GM23248 (cell line): Measurements from ENCODE around the gene SMYD3. TPM values are rescaled to one million over a fixed set of nuclear protein-coding genes. Genes with fewer than 3 reads are reported as not detected.

Source experiments
- DNase-seq: peaks from one replicate; pipeline ENCODE4 v3.0.0-alpha.2; 2015
- H2AFZ ChIP-seq: fragments of 200-600 bp; sonication (generic); 2 replicates; pipeline ENCODE4 v1.6.1; 2016; ENCODE audit warnings: antibody characterized with exemption
- H3F3A ChIP-seq: fragments of 200-600 bp; sonication (generic); 2 replicates; pipeline ENCODE4 v1.6.1; 2016; ENCODE audit warnings: mild to moderate bottlenecking, antibody characterized with exemption, mixed run types; ENCODE audit not compliant: insufficient read depth
- H3K27ac ChIP-seq: fragments of 200-600 bp; sonication (generic); 2 replicates; pipeline ENCODE4 v1.5.1; 2016; ENCODE audit warnings: mild to moderate bottlenecking
- H3K27me3 ChIP-seq: fragments of 200-600 bp; sonication (generic); replicated peaks from 2 replicates; pipeline ENCODE4 v1.6.1; 2016; ENCODE audit warnings: mild to moderate bottlenecking; ENCODE audit not compliant: insufficient read depth
- H3K36me3 ChIP-seq: fragments of 200-600 bp; sonication (generic); 2 replicates; pipeline ENCODE4 v1.6.1; 2016; ENCODE audit warnings: low read depth, mild to moderate bottlenecking
- H3K4me1 ChIP-seq: fragments of 200-600 bp; sonication (generic); 2 replicates; pipeline ENCODE4 v1.6.1; 2016; ENCODE audit warnings: mild to moderate bottlenecking; ENCODE audit not compliant: insufficient read depth
- H3K4me2 ChIP-seq: fragments of 200-600 bp; sonication (generic); one replicate; pipeline ENCODE4 v1.6.1; 2016; ENCODE audit warnings: mild to moderate bottlenecking; ENCODE audit not compliant: unreplicated experiment
- H3K4me3 ChIP-seq: fragments of 200-600 bp; sonication (generic); 2 replicates; pipeline ENCODE4 v1.5.1; 2016; ENCODE audit warnings: mild to moderate bottlenecking
- H3K79me2 ChIP-seq: fragments of 200-600 bp; sonication (generic); 2 replicates; pipeline ENCODE4 v1.6.1; 2016; ENCODE audit warnings: mild to moderate bottlenecking; ENCODE audit not compliant: insufficient read depth
- H3K9ac ChIP-seq: fragments of 200-600 bp; sonication (generic); 2 replicates; pipeline ENCODE4 v1.6.1; 2016; ENCODE audit warnings: mild to moderate bottlenecking
- H3K9me2 ChIP-seq: fragments of 200-600 bp; sonication (generic); 2 replicates; pipeline ENCODE4 v1.6.1; 2016; ENCODE audit warnings: mixed run types, mild to moderate bottlenecking, moderate library complexity; ENCODE audit not compliant: insufficient read depth
- H3K9me3 ChIP-seq: fragments of 200-600 bp; sonication (generic); one replicate; pipeline ENCODE4 v1.6.1; 2017; ENCODE audit warnings: low read depth
- H4K20me1 ChIP-seq: fragments of 200-600 bp; sonication (generic); 2 replicates; pipeline ENCODE4 v1.6.0; 2016; ENCODE audit not compliant: insufficient read depth
- EZH2 ChIP-seq: fragments of 200-600 bp; sonication (generic); IDR thresholded peaks from 2 replicates; pipeline ENCODE4 v1.6.1; 2018; ENCODE audit warnings: antibody characterized with exemption, mild to moderate bottlenecking; ENCODE audit not compliant: insufficient read depth, poor library complexity, severe bottlenecking
- EZH2phosphoT487 ChIP-seq: fragments of 200-600 bp; sonication (generic); IDR thresholded peaks from 2 replicates; pipeline ENCODE4 v1.6.1; 2018; ENCODE audit warnings: antibody characterized with exemption, moderate library complexity, mild to moderate bottlenecking, low read depth; ENCODE audit not compliant: insufficient read depth
- WGBS, 2 experiments: methylation state at CpG; one replicate each; pipeline ENCODE4 v1.1.6; 2015 to 2017; ENCODE audit warnings: low lambda C conversion rate in 2 of 2, low coverage in 1 of 2; ENCODE audit errors: missing lambda C conversion rate in 2 of 2; 5-methylcytosine and 5-hydroxymethylcytosine counted together
- in situ Hi-C: fragments of 300-500 bp; cut with MboI; formaldehyde crosslinking; loops from 2 replicates; pipeline ENCODE4 v1.15.0; 2020
- polyA plus RNA-seq: library from polyadenylated mRNA; unstranded; fragments of >200 nt; fragmentation: Nextera tagmentation; extraction: Ambion mirVana; gene quantifications from 2 replicates; pipeline ENCODE4 v1.2.1, GENCODE V29; 2016
- total RNA-seq: library from RNA; depleted of rRNA; stranded (reverse); fragments of >200 nt; shearing (Covaris generic); gene quantifications from 2 replicates; pipeline ENCODE4 v1.2.3, GENCODE V29; 2014

The SMYD3 gene
- total and polyA plus RNA-seq, 2 experiments from 2014 or later: 32.1 to 44.8 TPM

DNA sequence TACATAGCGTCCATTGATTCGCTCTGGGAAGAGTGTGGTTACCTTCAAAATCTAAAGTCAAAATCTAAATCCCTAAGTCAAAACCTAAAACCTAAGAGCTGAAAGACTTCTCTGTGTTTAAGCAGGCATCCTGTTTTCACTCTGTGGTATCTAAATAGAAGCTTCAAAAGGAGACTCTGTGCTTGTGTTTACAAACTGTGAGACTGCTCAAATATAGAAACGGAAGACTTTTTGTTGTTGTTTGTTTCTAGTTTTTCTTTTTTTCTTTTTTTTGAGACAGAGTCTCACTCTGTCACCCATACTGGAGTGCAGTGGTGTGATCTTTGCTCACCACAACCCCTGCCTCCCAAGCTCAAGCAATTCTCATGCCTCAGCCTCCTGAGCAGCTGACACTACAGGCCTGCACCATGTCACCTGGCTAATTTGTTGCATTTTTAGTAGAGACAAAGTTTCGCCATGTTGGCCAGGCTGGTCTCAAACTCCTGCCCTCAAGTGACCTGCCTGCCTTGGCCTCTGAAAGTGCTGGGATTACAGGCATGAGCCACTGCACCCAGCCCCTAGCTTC is 425.9 kb downstream of the SMYD3 start:
- no peak for TF ChIP-seq EZH2phosphoT487
- TF ChIP-seq EZH2: no peak
- no peak for DNase-seq
- Histone ChIP-seq H3K27me3 (no peaks in the 10 kb centered on the region), H3K36me3 (no peaks in the 10 kb centered on the region), H3K4me1 (no peaks in the 10 kb centered on the region), H2AFZ (no peak overlapping the region), H4K20me1 (no peaks in the 10 kb centered on the region), H3K79me2 (no peaks in the 10 kb centered on the region), H3K27ac (no peak overlapping the region), H3K4me2 (no peak overlapping the region), H3F3A (no peaks in the 10 kb centered on the region), H3K9me2 (no peaks in the 10 kb centered on the region), H3K4me3 (no peak overlapping the region), H3K9me3 (no peaks in the 10 kb centered on the region), H3K9ac (no peak overlapping the region)
- in situ Hi-C loops: no loop called here
- WGBS, 2 experiments: 97 to 98% methylated on average over 4 of the region's 4 CpGs

DNA sequence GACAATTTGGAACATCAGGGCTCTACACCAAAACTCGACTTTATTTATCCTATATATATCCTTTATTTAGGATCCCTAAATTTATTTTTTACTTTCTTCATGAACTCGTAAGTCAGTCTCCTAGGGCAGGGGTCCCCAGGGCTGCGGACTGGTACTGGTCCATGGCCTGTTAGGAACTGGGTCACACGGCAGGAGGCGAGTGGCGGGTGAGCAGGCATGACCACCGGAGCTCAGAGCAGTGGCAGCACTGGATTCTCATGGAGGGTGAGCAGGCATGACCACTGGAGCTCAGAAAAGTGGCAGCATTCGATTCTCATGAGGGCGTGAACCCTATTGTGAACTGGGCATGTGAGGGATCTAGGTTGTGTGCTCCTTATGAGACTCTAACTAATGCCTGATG is 427.0 kb downstream of the SMYD3 start:
- Histone ChIP-seq H3K9ac (no peak overlapping the region), H3K4me1 (no peaks in the 10 kb centered on the region), H3K27me3 (no peaks in the 10 kb centered on the region), H3F3A (no peaks in the 10 kb centered on the region), H2AFZ (no peak overlapping the region), H3K36me3 (0 out of 2 replicates have a peak, but pooled peaks cover 3% of the 10 kb centered on the region), H3K79me2 (no peaks in the 10 kb centered on the region), H3K9me2 (no peaks in the 10 kb centered on the region), H3K4me2 (no peak overlapping the region), H3K4me3 (no peak overlapping the region), H3K9me3 (no peaks in the 10 kb centered on the region), H4K20me1 (no peaks in the 10 kb centered on the region), H3K27ac (no peak overlapping the region)
- in situ Hi-C loops: no loop called here
- 92 to 95% methylated on average over 9 of the region's 9 CpGs for WGBS, 2 experiments
- DNase-seq: no peak
- no peak for TF ChIP-seq EZH2phosphoT487
- TF ChIP-seq EZH2: no peak

- no peak overlapping the region for H3K27ac ChIP-seq
- H3K9ac ChIP-seq: no peak overlapping the region
- no peaks in the 10 kb centered on the region for H4K20me1 ChIP-seq
- H3K4me1 ChIP-seq: no peaks in the 10 kb centered on the region
- no peak overlapping the region for H3K4me2 ChIP-seq
- TF ChIP-seq EZH2phosphoT487 (no peak), EZH2 (no peak)
- no peak for DNase-seq
- WGBS, 2 experiments: 97 to 100% methylated on average over 1 of the region's 1 CpG
- no peak overlapping the region for H2AFZ ChIP-seq
- H3K9me3 ChIP-seq: no peaks in the 10 kb centered on the region
- in situ Hi-C loops: no loop called here
- 0 out of 2 replicates have a peak, but pooled peaks cover 3% of the 10 kb centered on the region for H3K36me3 ChIP-seq
- H3K27me3 ChIP-seq: no peaks in the 10 kb centered on the region
- no peak overlapping the region for H3K4me3 ChIP-seq
- no peaks in the 10 kb centered on the region for H3K79me2 ChIP-seq
- H3K9me2 ChIP-seq: no peaks in the 10 kb centered on the region
- no peaks in the 10 kb centered on the region for H3F3A ChIP-seq
Observed at GRCh38 chr1:246078888-246079252, 428.2 kb downstream of the SMYD3 start.

DNA sequence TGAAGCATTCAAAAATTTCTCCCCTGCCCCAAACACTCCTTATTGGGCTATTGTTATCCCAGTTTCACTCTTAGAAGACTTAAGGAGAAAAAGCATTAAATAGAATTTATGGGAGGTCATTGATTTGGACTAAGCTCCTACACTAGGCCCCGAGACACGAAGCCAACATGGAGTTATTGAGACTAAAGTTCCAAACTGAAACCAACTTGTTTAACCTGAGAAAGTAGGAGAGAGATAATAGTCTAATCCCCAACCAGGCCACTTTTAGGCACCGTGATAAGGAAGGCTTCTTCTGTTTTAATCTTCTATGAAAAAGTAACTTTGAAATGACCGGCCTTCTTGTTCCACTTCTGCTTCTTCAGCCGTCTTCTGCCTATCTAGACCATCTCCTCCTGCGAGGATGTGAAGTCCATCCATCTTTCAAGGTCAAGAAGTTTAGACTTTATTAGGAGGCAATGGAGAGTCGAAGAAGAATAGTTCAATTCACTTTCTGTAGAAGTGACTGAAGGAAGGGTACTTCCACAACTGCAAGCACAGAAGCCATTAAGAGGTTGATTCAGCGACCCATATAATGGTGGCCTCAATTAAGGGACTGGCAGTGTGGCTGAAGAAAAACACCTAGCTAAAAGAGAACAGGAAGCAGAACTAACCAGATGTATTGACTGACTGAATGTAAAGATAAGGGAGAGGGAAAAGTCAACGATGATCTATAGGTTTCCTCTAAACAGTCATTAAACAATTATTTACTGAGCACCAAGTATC is 428.8 kb downstream of the SMYD3 start:
- Histone ChIP-seq H3K4me1 (no peaks in the 10 kb centered on the region), H3K27ac (no peak overlapping the region), H3K79me2 (no peaks in the 10 kb centered on the region), H3K9me2 (no peaks in the 10 kb centered on the region), H3F3A (no peaks in the 10 kb centered on the region), H3K9ac (no peak overlapping the region), H3K9me3 (no peaks in the 10 kb centered on the region), H3K4me3 (no peak overlapping the region), H4K20me1 (no peaks in the 10 kb centered on the region), H3K27me3 (no peaks in the 10 kb centered on the region), H3K36me3 (0 out of 2 replicates have a peak, but pooled peaks cover 3% of the 10 kb centered on the region), H2AFZ (no peak overlapping the region), H3K4me2 (no peak overlapping the region)
- in situ Hi-C loops: no loop called here
- 95 to 97% methylated on average over 9 of the region's 9 CpGs for WGBS, 2 experiments
- DNase-seq: no peak
- TF ChIP-seq EZH2 (no peak), EZH2phosphoT487 (no peak)
